ENCODE results near the gene PGM2. TPM values are rescaled to one million over a fixed set of nuclear protein-coding genes. Genes with fewer than 3 reads are reported as not detected.

The PGM2 gene
- total RNA-seq (45.8 and 53.9 TPM in 2 replicates), polyA plus RNA-seq (11.2 and 17.9 TPM in 2 replicates), polyA minus RNA-seq (17.2 and 19.2 TPM in 2 replicates), Bru-seq, nascent RNA (percentile 79 among the genes with signal in this experiment), BruChase-seq, experiment 1, labeled RNA remaining after a 6-hour chase (percentile 73 among the genes with signal in this experiment), BruChase-seq, experiment 2, labeled RNA remaining after a 2-hour chase (percentile 69 among the genes with signal in this experiment)
- 23.1 and 24.8 TPM in 2 replicates for polyA plus RNA-seq (2011; cell fraction: cytosol; rRNA removed)
- 42.4 and 43.4 TPM in 2 replicates for polyA plus RNA-seq (2011; cell fraction: nucleus; rRNA removed)
- polyA plus RNA-seq (2012): 35.0 and 48.9 TPM in 2 replicates
- 13.5 TPM for polyA minus RNA-seq (2011; cell fraction: cytosol; rRNA and poly(A)+ RNA removed)
- polyA minus RNA-seq (2011; cell fraction: nucleus; rRNA and poly(A)+ RNA removed): 16.8 and 17.5 TPM in 2 replicates
- long read RNA-seq, transcript PGM2-201 (14 exons, 3,264 nt): major isoform, 113 of 129 reads
- long read RNA-seq, partial matches to known transcripts: 6 of 129 reads
- long read RNA-seq, other reads (novel, unspliced or antisense): 10 of 129 reads

DNA sequence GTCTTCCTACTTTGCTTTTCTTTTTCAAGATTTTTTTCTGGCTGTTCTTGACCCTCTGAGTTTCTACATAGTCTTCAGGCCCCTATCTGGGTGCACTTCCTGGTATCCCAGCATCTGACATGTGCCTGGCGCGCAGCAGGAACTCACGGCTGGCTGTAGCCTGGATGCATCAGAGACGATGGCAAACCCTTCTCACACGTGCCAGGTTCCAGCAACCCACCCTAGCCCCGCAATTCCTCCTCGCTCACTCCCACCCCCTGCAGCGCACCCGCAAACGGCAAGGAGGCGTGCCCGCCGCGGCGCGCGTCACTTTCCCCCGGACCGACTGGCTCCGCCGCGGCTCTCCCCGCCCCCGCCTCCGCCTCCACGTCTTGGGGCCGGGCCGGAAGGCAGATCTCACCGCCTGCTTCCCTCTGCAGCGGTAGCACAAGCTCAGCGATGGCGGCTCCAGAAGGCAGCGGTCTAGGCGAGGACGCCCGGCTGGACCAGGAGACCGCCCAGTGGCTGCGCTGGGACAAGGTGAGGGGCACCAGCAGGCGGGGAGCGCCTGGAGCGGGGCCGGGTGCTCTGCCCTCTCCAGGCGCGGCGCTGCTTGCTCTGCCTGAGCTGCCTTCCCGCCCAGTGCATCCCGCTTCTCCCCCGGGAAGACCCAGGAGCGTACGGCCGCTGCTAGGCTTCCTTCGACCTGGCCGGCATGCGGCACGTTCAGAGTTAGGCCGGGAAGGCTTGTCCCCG lies at the start of gene PGM2:
Gene PGM2, plus strand, starts transcription at position 392 of the 735 bp plus-strand sequence. Its CDS starts 47 bp downstream, at position 439.
- DNase-seq (ENCODE audit: low read depth, low spot score): peak; percentile 91
- H3K9me1 ChIP-seq (replicated peaks; ENCODE audit: control insufficient read depth, extremely low read depth, insufficient read depth, low read length): no peaks in the 10 kb centered on the region
- peak within 1 kb of the TSS; percentile 88 for H3K4me2 ChIP-seq (ENCODE audit: insufficient read depth, low read length)
- H3K4me1 ChIP-seq (ENCODE audit: control insufficient read depth, extremely low read depth, insufficient read depth, low read length): peaks cover 19% of the 10 kb centered on the region
- H3K27me3 ChIP-seq (ENCODE audit: control insufficient read depth in 2 of 2, insufficient read depth in 2 of 2, low read length in 2 of 2): no peaks in the 10 kb centered on the region
- peaks cover under 1 to 3% of the 10 kb centered on the region in 2 experiments for H3K36me3 ChIP-seq (ENCODE audit: control insufficient read depth in 2 of 2, extremely low read depth in 1 of 2, insufficient read depth in 2 of 2, low read length in 2 of 2)
- H3K9me3 ChIP-seq (replicated peaks; ENCODE audit: control insufficient read depth, insufficient read depth, low read length): no peaks in the 10 kb centered on the region
- peak within 1 kb of the TSS; percentile 93 for H2AFZ ChIP-seq (ENCODE audit: low read depth, low read length)
- ChIA-PET POLR2A (interaction anchor here (1.0 to 1.5 kb wide), 3 partner anchors 10 to 161 kb away, joined by 4 to 14 read pairs (median 6); no protein-coding TSS in a partner anchor), CTCF (interaction anchor here (0.7 to 2.9 kb wide), 19 partner anchors 11 to 374 kb away, joined by 3 to 21 read pairs (median 4); partner anchors contain the start of genes RELL1 and TBC1D1)
- intact Hi-C loops (cut with micrococcal nuclease): loop anchor here (1.0 to 2.0 kb wide), 2 partner anchors 11 to 64 kb away; partner anchors contain the start of gene TBC1D1
- FAIRE-seq: peak; percentile 81
- H3K27ac ChIP-seq (ENCODE audit: insufficient read depth, low read depth, low read length): peak within 1 kb of the TSS; percentile 56
- peaks cover 25% of the 10 kb centered on the region for H3K79me2 ChIP-seq (ENCODE audit: control insufficient read depth, insufficient read depth, low read length)
- H3K9ac ChIP-seq (replicated peaks; ENCODE audit: extremely low read depth, insufficient read depth, low read length): peak within 1 kb of the TSS; percentile 74
- no TSS peak for BruUV-seq (replicated peaks)
- peak within 1 kb of the TSS; percentile 45 to 96 (median 95) for H3K4me3 ChIP-seq (replicated peaks in 1 of 3; ENCODE audit: insufficient read depth in 1 of 3, low read depth in 1 of 3, low read length in 3 of 3)
- dilution Hi-C loops (cut with MboI; ENCODE audit: extremely low pct_ligation_motif_present, low sequenced_read_pairs): no loop called here
- TF ChIP-seq FOS (IDR thresholded peaks at IDR 0.05; ENCODE audit: borderline replicate concordance, insufficient read depth, low read length) (no peak), CTCF (IDR thresholded peaks at IDR 0.05; ENCODE audit: extremely low read depth in 1 of 2, insufficient read depth in 1 of 2, low read depth in 1 of 2, low read length in 2 of 2) (peak in 1 of 2 donors; percentile 16), EZH2 (IDR thresholded peaks at IDR 0.05; ENCODE audit: borderline replicate concordance, low read depth, low read length, severe bottlenecking) (no peak), JUN (IDR thresholded peaks at IDR 0.05; ENCODE audit: borderline replicate concordance, insufficient read depth, insufficient read length, low read depth) (no peak), POLR2AphosphoS5 (IDR thresholded peaks at IDR 0.05; ENCODE audit: insufficient read depth, low read depth, low read length) (peak; percentile 91), POLR2A (IDR thresholded peaks at IDR 0.05; ENCODE audit: low read depth, low read length) (peak; percentile 87), MYC (IDR thresholded peaks at IDR 0.05; ENCODE audit: low read depth, low read length) (no peak), GATA2 (IDR thresholded peaks at IDR 0.05; ENCODE audit: insufficient read depth, insufficient read length, low read depth, low read length) (no peak)
- TF ChIP-seq, protein P1, sequence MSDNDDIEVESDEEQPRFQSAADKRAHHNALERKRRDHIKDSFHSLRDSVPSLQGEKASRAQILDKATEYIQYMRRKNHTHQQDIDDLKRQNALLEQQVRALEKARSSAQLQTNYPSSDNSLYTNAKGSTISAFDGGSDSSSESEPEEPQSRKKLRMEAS (IDR thresholded peaks at IDR 0.05; ENCODE audit: insufficient read depth, insufficient read length): no peak
- no peaks in the 10 kb centered on the region for H4K20me1 ChIP-seq (replicated peaks; ENCODE audit: control insufficient read depth, extremely low read depth, insufficient read depth, low read length)
